K562 (cell line): ENCODE results near the gene GCG. TPM values are rescaled to one million over a fixed set of nuclear protein-coding genes. Genes with fewer than 3 reads are reported as not detected.

Experiments used
- ATAC-seq: fragments of 200-7000 bp; cut with Tn5 transposase; 3 replicates; pipeline ENCODE4 v1.9.1; 2020; ENCODE audit warnings: moderate library complexity
- BruUV-seq: library from RNA; stranded (reverse); fragments of 400-500 nt; replicated peaks from 2 replicates; lab custom pipeline; 2021; lab: Mats Ljungman, UMichigan
- CTCF ChIA-PET: fragments of 300-600 bp; formaldehyde crosslinking; extraction: SDS; loops from one replicate; lab custom pipeline; 2021; ENCODE audit warnings: low intra/inter-chr PET ratio; lab: Yijun Ruan, JAX
- POLR2A ChIA-PET: fragments of 300-600, 350-650 bp; sonication (Branson Sonifier 250); formaldehyde crosslinking; extraction: SDS; loops from one replicate; lab custom pipeline; 2021; ENCODE audit warnings: antibody characterized with exemption, inconsistent platforms; lab: Yijun Ruan, JAX
- DNase-seq, 4 experiments: peaks; one replicate each; pipeline versions ENCODE4 v3.0.0 to v3.0.0-alpha.2; 2011 to 2018; ENCODE audit warnings: low spot score in 3 of 4, mixed read lengths in 3 of 4; ENCODE audit errors: extremely low read depth in 1 of 4
- FAIRE-seq: peaks from 2 replicates; lab custom pipeline; 2011; peaks lifted over from hg19 to GRCh38; lab: Jason Lieb, UNC
- H2AFZ ChIP-seq: 2 replicates; pipeline ENCODE4 v1.6.0; 2011; ENCODE audit warnings: low read depth, low read length, control low read depth, inconsistent platforms
- H3K27ac ChIP-seq: fragments of 200-600 bp; 3 replicates; pipeline ENCODE4 v1.8.0; 2011; ENCODE audit warnings: low read depth, mild to moderate bottlenecking, control low read depth, inconsistent platforms, low read length, moderate library complexity, mixed read lengths; ENCODE audit errors: extremely low read depth
- H3K27me3 ChIP-seq, 2 experiments: fragments of 300-600 bp in 1 of 2; 2 replicates in 1 of 2; 3 replicates in 1 of 2; pipeline versions ENCODE4 v1.6.0 to v1.8.0; 2011; ENCODE audit warnings: inconsistent platforms in 2 of 2, low read length in 2 of 2, mild to moderate bottlenecking in 1 of 2, mixed read lengths in 1 of 2, moderate library complexity in 1 of 2; ENCODE audit not compliant: control insufficient read depth in 2 of 2, insufficient read depth in 2 of 2
- H3K36me3 ChIP-seq: fragments of 300-600 bp; 3 replicates; pipeline ENCODE4 v1.8.0; 2011; ENCODE audit warnings: mild to moderate bottlenecking, low read length, inconsistent platforms; ENCODE audit not compliant: control insufficient read depth, insufficient read depth
- H3K4me1 ChIP-seq, 2 experiments: fragments of 200-600 bp in 1 of 2; replicated peaks in 1 of 2; 2 replicates in 1 of 2; 3 replicates in 1 of 2; pipeline versions ENCODE4 v1.5.1 to v1.8.0; 2011; ENCODE audit warnings: inconsistent platforms in 2 of 2, low read length in 2 of 2, mild to moderate bottlenecking in 1 of 2, mixed read lengths in 1 of 2, moderate library complexity in 1 of 2; ENCODE audit not compliant: control insufficient read depth in 2 of 2, insufficient read depth in 2 of 2
- H3K4me2 ChIP-seq: 2 replicates; pipeline ENCODE4 v1.6.1; 2011; ENCODE audit warnings: low read length, control low read depth, inconsistent platforms, mixed read lengths; ENCODE audit not compliant: insufficient read depth
- H3K4me3 ChIP-seq: fragments of 200-600 bp; sonication (generic), shearing (Covaris generic); 2 replicates; pipeline ENCODE4 v1.5.1; 2016; ENCODE audit warnings: control low read depth, inconsistent platforms
- H3K79me2 ChIP-seq: fragments of 200-600 bp; 3 replicates; pipeline ENCODE4 v1.8.0; 2011; ENCODE audit warnings: low read length, inconsistent platforms; ENCODE audit not compliant: control insufficient read depth, insufficient read depth
- H3K9ac ChIP-seq, 2 experiments: 2 replicates each; pipeline versions ENCODE4 v1.6.0 to v1.6.1; 2011; ENCODE audit warnings: low read depth in 2 of 2, low read length in 2 of 2, control low read depth in 1 of 2, inconsistent platforms in 1 of 2, mild to moderate bottlenecking in 1 of 2, mixed read lengths in 1 of 2; ENCODE audit not compliant: insufficient read depth in 1 of 2
- H3K9me1 ChIP-seq: one replicate; pipeline ENCODE4 v1.6.0; 2011; ENCODE audit warnings: inconsistent platforms, mild to moderate bottlenecking, low read length, moderate library complexity; ENCODE audit not compliant: control insufficient read depth, insufficient read depth
- H3K9me3 ChIP-seq: replicated peaks from 2 replicates; pipeline ENCODE4 v1.5.1; 2011; ENCODE audit warnings: low read depth, low read length, inconsistent platforms; ENCODE audit not compliant: control insufficient read depth, insufficient read depth
- H4K20me1 ChIP-seq: replicated peaks from 2 replicates; pipeline ENCODE4 v1.6.1; 2011; ENCODE audit warnings: low read length, inconsistent platforms, mixed read lengths; ENCODE audit not compliant: control insufficient read depth, insufficient read depth
- CAMTA2 ChIP-seq: fragments of 250-450 bp; sonication (Bioruptor Pico); conservative IDR thresholded peaks from 2 replicates; pipeline ENCODE4 v1.5.1; 2022
- KLF10 ChIP-seq: fragments of 250-450 bp; sonication (Bioruptor Pico); IDR thresholded peaks from 2 replicates; pipeline ENCODE4 v1.6.1; 2021; ENCODE audit warnings: matching md5 sums
- L3MBTL2 ChIP-seq: fragments of 450-650 bp; IDR thresholded peaks from 2 replicates; pipeline ENCODE4 v1.6.1; 2016; ENCODE audit warnings: mild to moderate bottlenecking, moderate library complexity
- MED1 ChIP-seq: sonication (generic); formaldehyde crosslinking; IDR thresholded peaks from 2 replicates; pipeline ENCODE4 v1.8.1; 2023; ENCODE audit warnings: missing genetic modification reagents, borderline replicate concordance
- MNT ChIP-seq, 2 experiments: fragments of 450-650 bp; conservative IDR thresholded peaks; 2 replicates each; pipeline ENCODE4 v1.6.1; 2017; ENCODE audit warnings: mild to moderate bottlenecking in 2 of 2, moderate library complexity in 2 of 2
- NFIC ChIP-seq: fragments of 450-650 bp; IDR thresholded peaks from 2 replicates; pipeline ENCODE4 v1.6.1; 2017; ENCODE audit warnings: mild to moderate bottlenecking, inconsistent platforms
- PHF20 ChIP-seq: fragments of 450-650 bp; IDR thresholded peaks from 2 replicates; pipeline ENCODE4 v1.6.1; 2018; ENCODE audit not compliant: partially characterized antibody
- STAT5B ChIP-seq: fragments of 250-450 bp; sonication (Bioruptor Pico); IDR thresholded peaks from 2 replicates; pipeline ENCODE4 v1.8.0; 2021; ENCODE audit warnings: mild to moderate bottlenecking, inconsistent platforms
- ZNF507 ChIP-seq: conservative IDR thresholded peaks from 2 replicates; pipeline ENCODE4 v1.6.1; 2017; ENCODE audit warnings: missing genetic modification characterization, missing compliant biosample characterization
- WGBS: fragments of 100-300 bp; shearing (Covaris generic); methylation state at CpG from one replicate; pipeline ENCODE4 v1.1.6; 2016; ENCODE audit warnings: low coverage, mixed read lengths; ENCODE audit not compliant: insufficient coverage; ENCODE audit errors: missing lambda C conversion rate; 5-methylcytosine and 5-hydroxymethylcytosine counted together
- in situ Hi-C: fragments of 300-500 bp; cut with MboI; formaldehyde crosslinking; loops from 4 replicates; pipeline ENCODE4 v1.15.0; 2018; ENCODE audit warnings: inconsistent platforms, mixed read lengths
- intact Hi-C: fragments of 100-400 bp; cut with micrococcal nuclease; formaldehyde crosslinking; loops from 2 replicates; pipeline ENCODE4 v1.14.2; 2022
- polyA plus RNA-seq, 8 experiments: library from polyadenylated mRNA; depleted of rRNA in 4 of 8; stranded (reverse) in 5 of 8; unstranded in 3 of 8; fragments of >200 nt; fragmentation: Nextera tagmentation in 2 of 8; fragmentation: Illumina TruSeq in 1 of 8; extraction: Ambion mirVana in 2 of 8; extraction: Trizol in 1 of 8; gene quantifications; 2 replicates each; pipeline versions ENCODE4 v1.2.1 to v1.2.3, GENCODE V29; 2011 to 2014; ENCODE audit warnings: inconsistent platforms in 1 of 8, missing spikeins in 1 of 8
- total RNA-seq, 7 experiments: library from RNA; depleted of rRNA in 6 of 7; stranded (reverse); fragments of >200 nt in 6 of 7; fragmentation: Illumina TruSeq in 2 of 7; extraction: Trizol in 2 of 7; gene quantifications; 2 replicates each; pipeline versions ENCODE4 v1.2.1 to v1.2.3, GENCODE V29; 2011 to 2021; ENCODE audit warnings: low replicate concordance in 1 of 7

The GCG gene
- total and polyA plus RNA-seq, 9 of the 15 experiments (the other 6 are each of a cell fraction or from before 2014, with no cell fraction given) = not detected

GRCh38 chr2:162197069-162197825 lies 45.2 kb upstream of the GCG start:
- peak; percentile 11 for FAIRE-seq

More at GRCh38 chr2:162197069-162197825, 45.2 kb upstream of the GCG start:
- H3K36me3 ChIP-seq = no peaks in the 10 kb centered on the region
- in situ Hi-C loops (no loop called here), intact Hi-C loops (no loop called here)
- H3K4me2 ChIP-seq = no peak overlapping the region
- POLR2A ChIA-PET = no interaction called here
- H3K27ac ChIP-seq = no peak overlapping the region
- 0 out of 2 replicates have a peak, but pooled peaks cover 4% of the 10 kb centered on the region for H3K9me3 ChIP-seq
- no peak for ATAC-seq
- no peak overlapping the region for H3K9ac ChIP-seq
- DNase-seq = no peak
- BruUV-seq = no TSS peak
- H3K79me2 ChIP-seq = no peaks in the 10 kb centered on the region
- no peaks in the 10 kb centered on the region for H3K27me3 ChIP-seq
- no peaks in the 10 kb centered on the region for H4K20me1 ChIP-seq
- no peaks in the 10 kb centered on the region for H3K4me1 ChIP-seq
- CTCF ChIA-PET = no interaction called here
- no peak overlapping the region for H2AFZ ChIP-seq
- no peaks in the 10 kb centered on the region for H3K9me1 ChIP-seq
- TF ChIP-seq MNT (conservative IDR thresholded peaks at IDR 0.05) (no peak), STAT5B (CRISPR knock-in tag) (no peak), KLF10 (no peak), L3MBTL2 (no peak), MED1 (CRISPR knock-in tag) (no peak), ZNF507 (no peak), CAMTA2 (CRISPR knock-in tag) (no peak), NFIC (no peak), PHF20 (no peak)
- 5% methylated on average over 2 of the region's 2 CpGs for WGBS
- no peak overlapping the region for H3K4me3 ChIP-seq
